ENCODE data around the gene CYB5R3. TPM values are rescaled to one million over a fixed set of nuclear protein-coding genes. Genes with fewer than 3 reads are reported as not detected.
A peak's percentile ranks its signal among the peaks of the same experiment; 100 is the strongest.

The CYB5R3 gene
- polyA plus RNA-seq, 12 donors = 121 to 206 (median 145) TPM; not detected in 1

GRCh38 chr22:42648368-42649245 is 585 bp downstream of the CYB5R3 start:
- DNase-seq = peak; percentile 35

- no peak for DNase-seq
Measured at GRCh38 chr22:42648017-42648367, 1.2 kb downstream of the CYB5R3 start.

GRCh38 chr22:42646569-42647525 is 2.3 kb downstream of the CYB5R3 start:
- DNase-seq = no peak

GRCh38 chr22:42645938-42646568 is 3.1 kb downstream of the CYB5R3 start:
- DNase-seq = no peak

- DNase-seq = no peak
Measured at GRCh38 chr22:42645341-42645937, 3.8 kb downstream of the CYB5R3 start.

GRCh38 chr22:42644422-42645340 is 4.5 kb downstream of the CYB5R3 start:
- peak; percentile 41 for DNase-seq

- DNase-seq = no peak
Measured at GRCh38 chr22:42643634-42644421, 5.4 kb downstream of the CYB5R3 start.

- no peak for DNase-seq
Measured at GRCh38 chr22:42642806-42643633, 6.2 kb downstream of the CYB5R3 start.

GRCh38 chr22:42641801-42642413 is 7.3 kb downstream of the CYB5R3 start:
- DNase-seq = no peak

- no peak for DNase-seq
Measured at GRCh38 chr22:42639541-42640241, 9.5 kb downstream of the CYB5R3 start.

GRCh38 chr22:42637555-42637954 is 11.6 kb downstream of the CYB5R3 start:
- DNase-seq = no peak

- no peak for DNase-seq
Measured at GRCh38 chr22:42636506-42636905, 12.7 kb downstream of the CYB5R3 start.

GRCh38 chr22:42635531-42635930 is 13.7 kb downstream of the CYB5R3 start:
- no peak for DNase-seq

- no peak for DNase-seq
Measured at GRCh38 chr22:42633013-42633412, 16.2 kb downstream of the CYB5R3 start.

GRCh38 chr22:42632096-42632495 is 17.1 kb downstream of the CYB5R3 start:
- DNase-seq = no peak

GRCh38 chr22:42630901-42631602 is 18.1 kb downstream of the CYB5R3 start:
- no peak for DNase-seq

GRCh38 chr22:42630211-42630610 is 19.0 kb downstream of the CYB5R3 start:
- DNase-seq = no peak

All from muscle of arm (tissue), 12 donors.